ENCODE results near the gene GOLGA6B.
"Not testable (repeated sequence)": the region's sequence is repeated elsewhere in the genome, so short reads cannot be mapped to it uniquely, and the experiment has no call there.

DNA sequence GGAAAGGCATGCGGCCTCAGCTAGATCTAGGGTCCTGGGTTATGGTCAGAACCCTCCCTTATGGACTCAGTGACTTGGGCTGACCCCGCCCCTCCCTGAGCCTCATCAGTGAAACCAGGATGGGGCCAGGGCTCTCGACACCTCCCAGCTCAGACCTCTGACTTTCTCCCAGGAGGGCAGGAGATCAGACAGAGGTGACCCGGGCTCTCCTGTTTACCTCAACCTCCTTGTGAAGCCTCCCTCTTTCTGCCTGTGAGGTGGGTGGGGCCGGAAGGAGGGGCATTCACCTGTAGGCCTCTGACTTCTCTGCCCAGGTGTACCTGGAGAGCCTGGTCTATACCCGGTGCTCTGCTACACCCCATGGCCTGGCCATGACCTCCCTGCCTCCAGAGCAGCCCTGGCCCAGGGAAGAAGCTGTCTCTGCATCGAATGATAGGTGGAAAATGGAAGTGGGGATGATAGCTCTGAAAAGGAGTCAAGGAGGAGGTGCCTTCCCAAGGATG, 25.4 kb upstream of the GOLGA6B start:
- TF ChIP-seq, protein P1, sequence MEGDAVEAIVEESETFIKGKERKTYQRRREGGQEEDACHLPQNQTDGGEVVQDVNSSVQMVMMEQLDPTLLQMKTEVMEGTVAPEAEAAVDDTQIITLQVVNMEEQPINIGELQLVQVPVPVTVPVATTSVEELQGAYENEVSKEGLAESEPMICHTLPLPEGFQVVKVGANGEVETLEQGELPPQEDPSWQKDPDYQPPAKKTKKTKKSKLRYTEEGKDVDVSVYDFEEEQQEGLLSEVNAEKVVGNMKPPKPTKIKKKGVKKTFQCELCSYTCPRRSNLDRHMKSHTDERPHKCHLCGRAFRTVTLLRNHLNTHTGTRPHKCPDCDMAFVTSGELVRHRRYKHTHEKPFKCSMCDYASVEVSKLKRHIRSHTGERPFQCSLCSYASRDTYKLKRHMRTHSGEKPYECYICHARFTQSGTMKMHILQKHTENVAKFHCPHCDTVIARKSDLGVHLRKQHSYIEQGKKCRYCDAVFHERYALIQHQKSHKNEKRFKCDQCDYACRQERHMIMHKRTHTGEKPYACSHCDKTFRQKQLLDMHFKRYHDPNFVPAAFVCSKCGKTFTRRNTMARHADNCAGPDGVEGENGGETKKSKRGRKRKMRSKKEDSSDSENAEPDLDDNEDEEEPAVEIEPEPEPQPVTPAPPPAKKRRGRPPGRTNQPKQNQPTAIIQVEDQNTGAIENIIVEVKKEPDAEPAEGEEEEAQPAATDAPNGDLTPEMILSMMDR (conservative IDR thresholded peaks at IDR 0.05; ENCODE audit: low read depth, low read length), result not testable (repeated sequence)
- TF ChIP-seq, protein P2, sequence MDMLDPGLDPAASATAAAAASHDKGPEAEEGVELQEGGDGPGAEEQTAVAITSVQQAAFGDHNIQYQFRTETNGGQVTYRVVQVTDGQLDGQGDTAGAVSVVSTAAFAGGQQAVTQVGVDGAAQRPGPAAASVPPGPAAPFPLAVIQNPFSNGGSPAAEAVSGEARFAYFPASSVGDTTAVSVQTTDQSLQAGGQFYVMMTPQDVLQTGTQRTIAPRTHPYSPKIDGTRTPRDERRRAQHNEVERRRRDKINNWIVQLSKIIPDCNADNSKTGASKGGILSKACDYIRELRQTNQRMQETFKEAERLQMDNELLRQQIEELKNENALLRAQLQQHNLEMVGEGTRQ (IDR thresholded peaks at IDR 0.05; ENCODE audit: low read depth, low read length), result not testable (repeated sequence)
- not testable (repeated sequence) for TF ChIP-seq FOS (IDR thresholded peaks at IDR 0.05; ENCODE audit: low read depth, low read length); SMC3 (IDR thresholded peaks at IDR 0.05; ENCODE audit: low read depth, low read length); NFE2L2 (IDR thresholded peaks at IDR 0.05; ENCODE audit: low read depth, low read length); POLR2A (IDR thresholded peaks at IDR 0.05; ENCODE audit: low read depth, low read length); RAD21 (IDR thresholded peaks at IDR 0.05; ENCODE audit: low read length); MAFK (IDR thresholded peaks at IDR 0.05; ENCODE audit: low read depth, low read length)
- TF ChIP-seq, protein P3, sequence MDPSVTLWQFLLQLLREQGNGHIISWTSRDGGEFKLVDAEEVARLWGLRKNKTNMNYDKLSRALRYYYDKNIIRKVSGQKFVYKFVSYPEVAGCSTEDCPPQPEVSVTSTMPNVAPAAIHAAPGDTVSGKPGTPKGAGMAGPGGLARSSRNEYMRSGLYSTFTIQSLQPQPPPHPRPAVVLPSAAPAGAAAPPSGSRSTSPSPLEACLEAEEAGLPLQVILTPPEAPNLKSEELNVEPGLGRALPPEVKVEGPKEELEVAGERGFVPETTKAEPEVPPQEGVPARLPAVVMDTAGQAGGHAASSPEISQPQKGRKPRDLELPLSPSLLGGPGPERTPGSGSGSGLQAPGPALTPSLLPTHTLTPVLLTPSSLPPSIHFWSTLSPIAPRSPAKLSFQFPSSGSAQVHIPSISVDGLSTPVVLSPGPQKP (IDR thresholded peaks at IDR 0.05; ENCODE audit: borderline replicate concordance, low read depth, low read length), result not testable (repeated sequence)

Data from IMR-90 (cell line).